A549 (cell line): ENCODE data around the gene DNAH17. TPM values are rescaled to one million over a fixed set of nuclear protein-coding genes. Genes with fewer than 3 reads are reported as not detected.

Experiments
- ATAC-seq, 2 experiments: fragments of 200-7000 bp in 1 of 2; fragments of >200 bp in 1 of 2; cut with Nextera tagmentation in 1 of 2; cut with Tn5 transposase in 1 of 2; 3 replicates each; pipeline versions ENCODE4 v1.8.0 to v1.9.1; 2018 to 2020; ENCODE audit warnings: mild to moderate bottlenecking in 1 of 2, moderate library complexity in 1 of 2
- CTCF ChIA-PET: fragments of 300-600 bp; sonication (Branson Sonifier 250); formaldehyde crosslinking; extraction: SDS; loops from one replicate; lab custom pipeline; 2021; ENCODE audit warnings: antibody characterized with exemption, inconsistent platforms; lab: Yijun Ruan, JAX
- POLR2A ChIA-PET: fragments of 350-600 bp; formaldehyde crosslinking; extraction: SDS; loops from one replicate; lab custom pipeline; 2021; ENCODE audit warnings: antibody characterized with exemption, inconsistent platforms; lab: Yijun Ruan, JAX
- DNase-seq, 2 experiments: peaks; one replicate each; pipeline versions ENCODE4 v3.0.0 to v3.0.0-alpha.2; 2011 to 2016; ENCODE audit warnings: low read depth in 1 of 2, low spot score in 1 of 2
- FAIRE-seq: peaks from 2 replicates; lab custom pipeline; 2011; peaks lifted over from hg19 to GRCh38; lab: Jason Lieb, UNC
- H3K27ac ChIP-seq, 2 experiments: fragments of >200 bp; sonication (Bioruptor Twin); formaldehyde crosslinking; 3 replicates each; pipeline ENCODE4 v1.5.1; 2016 to 2017
- H3K4me1 ChIP-seq: fragments of >200 bp; sonication (Bioruptor Twin); formaldehyde crosslinking; 3 replicates; pipeline ENCODE4 v1.6.1; 2016
- H3K4me2 ChIP-seq: fragments of >200 bp; sonication (Bioruptor Twin); formaldehyde crosslinking; 3 replicates; pipeline ENCODE4 v1.6.1; 2016
- H3K4me3 ChIP-seq: fragments of >200 bp; sonication (Bioruptor Twin); formaldehyde crosslinking; 3 replicates; pipeline ENCODE4 v1.5.1; 2016
- H3K9me3 ChIP-seq: fragments of >200 bp; sonication (Bioruptor Twin); formaldehyde crosslinking; 3 replicates; pipeline ENCODE4 v1.6.1; 2016
- CHD2 ChIP-seq: fragments of 150-350 bp; IDR thresholded peaks from 2 replicates; pipeline ENCODE4 v1.6.1; 2014; ENCODE audit warnings: low read length; ENCODE audit not compliant: partially characterized antibody
- CHD4 ChIP-seq: fragments of 200-600 bp; sonication (generic); IDR thresholded peaks from 2 replicates; pipeline ENCODE4 v1.6.1; 2016; ENCODE audit warnings: antibody characterized with exemption, mild to moderate bottlenecking, borderline replicate concordance
- CTCF ChIP-seq: fragments of >200 bp; sonication (Bioruptor Twin); formaldehyde crosslinking; IDR thresholded peaks from 3 replicates; pipeline ENCODE4 v1.5.1; 2016
- FOSL2 ChIP-seq, 2 experiments: fragments of 450-650 bp in 1 of 2; fragments of >200 bp in 1 of 2; sonication (Bioruptor Twin) in 1 of 2; formaldehyde crosslinking; IDR thresholded peaks; 2 replicates each; pipeline versions ENCODE4 v1.5.0 to v1.6.1; 2016 to 2020; ENCODE audit warnings: mild to moderate bottlenecking in 1 of 2, moderate library complexity in 1 of 2
- FOXS1 ChIP-seq: fragments of 250-450 bp; sonication (Bioruptor Pico); IDR thresholded peaks from 2 replicates; pipeline ENCODE4 v1.5.0; 2020; ENCODE audit warnings: mild to moderate bottlenecking, moderate library complexity
- HMGXB4 ChIP-seq: fragments of 250-450 bp; sonication (Bioruptor Pico); IDR thresholded peaks from 2 replicates; pipeline ENCODE4 v1.5.0; 2021; ENCODE audit warnings: mild to moderate bottlenecking, moderate library complexity, borderline replicate concordance
- JUNB ChIP-seq: fragments of >200 bp; sonication (Bioruptor Twin); formaldehyde crosslinking; IDR thresholded peaks from 2 replicates; pipeline ENCODE4 v1.6.1; 2016
- MYC ChIP-seq: IDR thresholded peaks from 2 replicates; pipeline ENCODE4 v1.6.1; 2012; ENCODE audit warnings: mild to moderate bottlenecking, inconsistent platforms, low read length, improper control_type of control experiment, borderline replicate concordance
- NR3C1 ChIP-seq: fragments of >200 bp; sonication (Bioruptor Twin); formaldehyde crosslinking; IDR thresholded peaks from 3 replicates; pipeline ENCODE4 v1.6.1; 2017
- POLR2A ChIP-seq: IDR thresholded peaks from 2 replicates; pipeline ENCODE4 v1.6.1; 2012; ENCODE audit warnings: mild to moderate bottlenecking, low read length
- POLR2AphosphoS2 ChIP-seq: conservative IDR thresholded peaks from 2 replicates; pipeline ENCODE4 v1.6.1; 2012; ENCODE audit warnings: low read length, improper control_type of control experiment, inconsistent platforms
- RARB ChIP-seq: fragments of 250-450 bp; sonication (Bioruptor Pico); IDR thresholded peaks from 2 replicates; pipeline ENCODE4 v1.8.0; 2021; ENCODE audit warnings: mild to moderate bottlenecking, moderate library complexity
- SMC3 ChIP-seq: fragments of >200 bp; sonication (Bioruptor Twin); formaldehyde crosslinking; IDR thresholded peaks from 3 replicates; pipeline ENCODE4 v1.6.1; 2018; ENCODE audit warnings: inconsistent platforms
- SREBF2 ChIP-seq: fragments of 450-650 bp; IDR thresholded peaks from 2 replicates; pipeline ENCODE4 v1.6.1; 2014; ENCODE audit warnings: mild to moderate bottlenecking, moderate library complexity
- TP53 ChIP-seq: fragments of 250-450 bp; sonication (Bioruptor Pico); IDR thresholded peaks from 2 replicates; pipeline ENCODE4 v1.5.0; 2021; ENCODE audit warnings: mild to moderate bottlenecking, moderate library complexity
- USF2 ChIP-seq: fragments of 450-650 bp; IDR thresholded peaks from 2 replicates; pipeline ENCODE4 v1.6.1; 2014; ENCODE audit warnings: antibody characterized with exemption
- ZC3H11A ChIP-seq: fragments of 450-650 bp; IDR thresholded peaks from 2 replicates; pipeline ENCODE4 v1.6.1; 2014; ENCODE audit warnings: antibody characterized with exemption, mild to moderate bottlenecking
- ZNF302 ChIP-seq: fragments of 250-450 bp; sonication (Bioruptor Pico); IDR thresholded peaks from 2 replicates; pipeline ENCODE4 v1.9.0; 2021; ENCODE audit warnings: inconsistent platforms, mild to moderate bottlenecking, moderate library complexity
- ZSCAN20 ChIP-seq: fragments of 250-450 bp; sonication (Bioruptor Pico); IDR thresholded peaks from 2 replicates; pipeline ENCODE4 v1.8.0; 2022; ENCODE audit warnings: mild to moderate bottlenecking, moderate library complexity
- WGBS: methylation state at CpG from one replicate; pipeline ENCODE4 v1.1.6; 2017; ENCODE audit errors: missing lambda C conversion rate; 5-methylcytosine and 5-hydroxymethylcytosine counted together
- polyA plus RNA-seq, 4 experiments: library from polyadenylated mRNA; depleted of rRNA in 3 of 4; stranded (reverse); fragments of >200 nt; fragmentation: RNase III in 1 of 4; extraction: RNeasy Plus Mini Kit Qiagen cat#74134 plus additional on column Dnase treatment in 1 of 4; gene quantifications; 2 replicates in 3 of 4; 3 replicates in 1 of 4; pipeline ENCODE4 v1.2.3, GENCODE V29; 2011 to 2017
- TF ChIP-seq, protein P1 (sequence below): fragments of 250-450 bp; sonication (Bioruptor Pico); IDR thresholded peaks from 2 replicates; pipeline ENCODE4 v1.5.0; 2020; ENCODE audit warnings: low read depth, mild to moderate bottlenecking, moderate library complexity

DNAH17 gene
- polyA plus RNA-seq, 2 of the 4 experiments (the other 2 are of a cell fraction) = 0.21 to 0.26 TPM

- DNase-seq (peak in 1 of 2 experiments; percentile 69), ATAC-seq (peak in 1 of 2 experiments; percentile 50; a peak in 3 of 6 replicates)
- CTCF ChIA-PET = interaction anchor here (0.5 to 1.2 kb wide), 3 partner anchors 9 to 130 kb away, joined by 3 to 4 read pairs (median 3); no protein-coding TSS in a partner anchor
- POLR2A ChIA-PET = no interaction called here
- Histone ChIP-seq H3K4me2 (peak overlapping the region; percentile 41), H3K27ac (peak overlapping the region; percentile 25 to 72; a peak in 5 of 6 replicates), H3K4me3 (no peak overlapping the region), H3K9me3 (no peaks in the 10 kb centered on the region)
- TF ChIP-seq MYC = no peak
- no peak for TF ChIP-seq FOSL2 (IDR thresholded peaks at IDR 0.05)
- 0 out of 2 replicates have a peak, but pooled peaks have one; percentile 12 for TF ChIP-seq FOSL2 (CRISPR knock-in tag; IDR thresholded peaks at IDR 0.05)
- TF ChIP-seq, all 56 proteins: peak for 1
- WGBS = 85% methylated on average over 17 of the region's 17 CpGs
- no peak for FAIRE-seq
- peaks cover 9% of the 10 kb centered on the region for H3K4me1 ChIP-seq
Measured at GRCh38 chr17:78523934-78524655, 53.1 kb downstream of the DNAH17 start.

- ChIA-PET CTCF (interaction anchor here (0.6 to 1.6 kb wide), 10 partner anchors 9 to 273 kb away, joined by 3 to 5 read pairs (median 3); no protein-coding TSS in a partner anchor), POLR2A (no interaction called here)
- ATAC-seq = no peak
- TF ChIP-seq NR3C1 (no peak), CHD4 (no peak), FOXS1 (no peak), HMGXB4 (no peak), USF2 (no peak), TP53 (no peak), JUNB (no peak), CHD2 (no peak), SREBF2 (no peak), ZSCAN20 (no peak), MYC (no peak), POLR2AphosphoS2 (no peak), CTCF (no peak), RARB (no peak), SMC3 (no peak), POLR2A (no peak), ZC3H11A (no peak), ZNF302 (CRISPR knock-in tag) (no peak)
- TF ChIP-seq, protein P1, sequence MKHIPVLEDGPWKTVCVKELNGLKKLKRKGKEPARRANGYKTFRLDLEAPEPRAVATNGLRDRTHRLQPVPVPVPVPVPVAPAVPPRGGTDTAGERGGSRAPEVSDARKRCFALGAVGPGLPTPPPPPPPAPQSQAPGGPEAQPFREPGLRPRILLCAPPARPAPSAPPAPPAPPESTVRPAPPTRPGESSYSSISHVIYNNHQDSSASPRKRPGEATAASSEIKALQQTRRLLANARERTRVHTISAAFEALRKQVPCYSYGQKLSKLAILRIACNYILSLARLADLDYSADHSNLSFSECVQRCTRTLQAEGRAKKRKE = no peak
- Histone ChIP-seq H3K4me1 (peaks cover 9% of the 10 kb centered on the region), H3K4me3 (no peak overlapping the region), H3K4me2 (no peak overlapping the region), H3K9me3 (no peaks in the 10 kb centered on the region), H3K27ac (no peak overlapping the region)
- no peak for DNase-seq
- no peak for FAIRE-seq
- 92% methylated on average over 16 of the region's 16 CpGs for WGBS
Measured at GRCh38 chr17:78522031-78522809, 55.0 kb downstream of the DNAH17 start.
